Renal cortical epithelial cell (primary cell): ENCODE data around the gene ADAMTS10. TPM values are rescaled to one million over a fixed set of nuclear protein-coding genes. Genes with fewer than 3 reads are reported as not detected.
"Not testable (repeated sequence)": the region's sequence is repeated elsewhere in the genome, so short reads cannot be mapped to it uniquely, and the experiment has no call there.

Source experiments
- DNase-seq: peaks from one replicate; pipeline ENCODE4 v3.0.0-alpha.2; 2011; ENCODE audit warnings: low read depth
- total RNA-seq: library from RNA; depleted of rRNA; stranded (reverse); fragments of >200 nt; gene quantifications from 2 replicates; pipeline ENCODE4 v1.2.3, GENCODE V29; 2014

The ADAMTS10 gene
- total RNA-seq, 1 donor from 2014 or later = 10.7 TPM

DNA sequence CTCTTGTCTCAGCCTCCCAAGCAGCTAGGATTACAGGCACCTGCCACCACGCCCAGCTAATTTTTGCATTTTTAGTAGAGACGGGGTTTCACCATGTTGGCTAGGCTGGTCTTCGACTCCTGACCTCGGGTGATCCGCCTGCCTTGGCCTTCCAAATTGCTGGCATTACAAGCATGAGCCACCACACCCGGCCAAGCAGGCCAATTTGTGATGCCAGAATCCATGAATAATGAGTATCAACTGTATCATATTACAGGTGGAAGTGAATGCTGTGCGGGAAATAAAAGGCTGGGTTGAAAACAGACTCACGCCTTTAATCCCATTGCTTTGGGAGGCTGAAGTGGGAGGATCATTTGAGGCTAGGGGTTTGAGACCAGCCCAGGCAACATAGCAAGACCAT lies 16.3 kb upstream of the ADAMTS10 start:
- DNase-seq = no peak

DNA sequence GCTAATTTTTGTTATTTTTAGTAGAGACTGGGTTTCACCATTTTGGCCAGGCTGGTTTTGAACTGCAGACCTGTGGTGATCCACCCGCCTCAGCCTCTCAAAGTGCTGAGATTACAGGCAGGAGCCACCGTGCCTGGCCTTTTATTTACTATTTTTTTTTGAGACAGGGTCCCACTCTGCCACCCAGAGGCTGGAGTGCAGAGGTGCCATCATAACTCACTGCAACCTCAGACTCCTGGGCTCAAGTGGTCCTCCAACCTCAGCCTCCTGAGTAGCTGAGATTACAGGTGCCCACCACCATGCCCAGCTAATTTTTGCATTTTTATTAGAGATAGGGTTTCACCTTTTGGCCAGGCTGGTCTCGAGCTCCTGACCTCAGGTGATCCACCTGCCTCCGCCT lies 12.4 kb upstream of the ADAMTS10 start:
- DNase-seq = not testable (repeated sequence)

DNA sequence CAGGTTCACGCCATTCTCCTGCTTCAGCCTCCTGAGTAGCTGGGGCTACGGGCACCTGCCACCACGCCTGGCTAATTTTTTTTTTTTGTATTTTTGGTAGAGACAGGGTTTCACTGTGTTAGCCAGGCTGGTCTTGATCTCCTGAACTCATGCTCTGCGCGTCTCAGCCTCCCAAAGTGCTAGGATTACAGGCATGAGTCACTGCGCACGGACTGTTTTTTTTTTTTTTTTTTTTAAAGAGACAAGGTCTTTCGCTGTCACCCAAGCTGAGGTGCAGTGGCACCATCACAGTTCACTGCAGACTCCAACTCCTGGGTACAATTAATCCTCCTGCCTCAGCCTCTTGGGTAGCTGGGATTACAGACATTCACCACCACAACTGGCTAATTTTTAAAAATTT lies 8.2 kb upstream of the ADAMTS10 start:
- DNase-seq = no peak

DNA sequence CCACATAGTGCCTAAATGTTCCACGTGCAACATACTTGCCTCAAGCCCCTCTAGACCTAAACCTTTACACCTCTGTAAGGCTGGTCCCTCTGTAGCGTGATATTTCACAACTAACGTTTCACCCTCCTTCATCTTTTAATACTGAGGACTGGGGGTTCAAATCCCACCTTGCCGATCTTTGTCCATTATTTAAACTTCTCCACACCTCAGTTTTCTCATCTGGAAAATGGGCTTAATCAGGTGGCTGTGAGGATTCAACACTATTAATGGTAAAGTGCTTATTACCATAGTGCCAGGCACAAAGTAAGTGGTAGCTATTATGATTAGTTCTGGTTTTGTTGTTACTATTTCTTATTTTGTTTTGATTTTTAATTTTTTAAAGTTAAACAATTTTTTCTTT lies 7.5 kb upstream of the ADAMTS10 start:
- no peak for DNase-seq

DNA sequence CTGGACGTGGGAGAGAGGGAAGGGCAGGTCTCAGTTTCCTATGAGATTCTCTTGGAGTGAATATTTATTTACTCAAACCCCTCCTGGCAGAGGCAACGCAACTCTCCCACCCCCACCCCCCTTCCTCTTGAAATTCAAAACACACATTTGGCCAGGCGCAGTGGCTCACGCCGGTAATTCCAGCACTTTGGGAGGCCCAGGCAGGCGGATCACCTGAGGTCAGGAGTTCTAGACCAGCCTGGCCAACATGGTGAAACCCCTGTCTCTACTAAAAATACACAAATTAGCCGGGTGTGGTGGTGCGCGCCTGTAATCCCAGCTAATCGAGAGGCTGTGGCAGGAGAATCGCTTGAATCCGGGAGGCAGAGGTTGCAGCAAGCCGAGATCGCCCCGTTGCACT lies 6.8 kb upstream of the ADAMTS10 start:
- not testable (repeated sequence) for DNase-seq

DNA sequence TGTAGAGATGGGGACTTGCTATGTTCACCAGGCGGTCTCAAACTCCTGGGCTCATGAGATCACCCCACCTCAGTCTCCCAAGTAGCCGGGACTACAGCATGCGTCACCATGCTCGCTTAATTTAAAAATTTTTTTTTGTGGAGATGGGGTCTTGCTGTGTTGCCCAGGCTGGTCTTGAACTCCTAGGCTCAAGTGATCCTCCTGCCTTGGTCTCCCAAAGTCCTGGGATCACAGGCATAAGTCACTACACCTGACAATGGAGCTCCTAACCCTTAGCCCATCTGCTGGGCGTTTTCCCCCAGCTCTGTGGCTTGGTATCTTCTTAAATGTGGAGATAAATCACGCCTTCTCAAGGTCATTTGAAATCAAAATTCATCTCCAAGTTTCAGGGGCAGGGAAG lies 6.3 kb upstream of the ADAMTS10 start:
- DNase-seq = no peak

DNA sequence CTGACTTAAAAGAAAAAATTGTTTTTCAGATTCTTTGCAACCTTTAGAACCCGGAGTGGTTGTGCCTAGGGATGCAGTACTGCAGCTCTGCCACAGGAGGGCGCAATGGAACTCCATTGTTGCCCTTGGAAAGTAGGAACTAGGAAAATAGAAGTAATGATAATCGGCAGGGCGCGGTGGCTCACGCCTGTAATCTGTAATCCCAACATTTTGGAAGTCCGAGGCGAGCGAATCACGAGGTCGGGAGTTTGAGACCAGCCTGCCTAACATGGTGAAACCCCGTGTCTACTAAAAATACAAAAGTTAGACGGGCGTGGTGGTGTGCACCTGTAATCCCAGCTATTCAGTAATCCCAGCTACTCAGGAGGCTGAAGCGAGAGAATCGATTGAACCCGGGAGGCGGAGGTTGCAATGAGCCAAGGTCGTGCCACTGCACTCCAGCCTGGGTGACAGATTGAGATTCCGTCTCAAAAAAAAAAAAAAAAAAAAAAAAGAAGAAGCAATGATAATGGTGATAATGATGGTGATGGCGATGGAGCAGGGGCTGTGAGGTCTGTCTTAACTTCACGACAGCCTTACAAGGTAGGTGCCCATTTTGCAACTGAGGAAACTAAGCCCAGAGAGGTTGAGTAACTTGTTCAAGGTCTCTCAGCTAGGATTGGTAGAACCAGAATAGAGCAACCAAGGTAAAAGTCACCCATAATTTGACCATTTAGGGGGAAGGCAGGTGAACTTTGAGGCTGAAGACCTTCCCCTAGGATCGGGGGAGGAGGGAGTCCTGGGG lies 5.5 kb upstream of the ADAMTS10 start:
- no peak for DNase-seq

DNA sequence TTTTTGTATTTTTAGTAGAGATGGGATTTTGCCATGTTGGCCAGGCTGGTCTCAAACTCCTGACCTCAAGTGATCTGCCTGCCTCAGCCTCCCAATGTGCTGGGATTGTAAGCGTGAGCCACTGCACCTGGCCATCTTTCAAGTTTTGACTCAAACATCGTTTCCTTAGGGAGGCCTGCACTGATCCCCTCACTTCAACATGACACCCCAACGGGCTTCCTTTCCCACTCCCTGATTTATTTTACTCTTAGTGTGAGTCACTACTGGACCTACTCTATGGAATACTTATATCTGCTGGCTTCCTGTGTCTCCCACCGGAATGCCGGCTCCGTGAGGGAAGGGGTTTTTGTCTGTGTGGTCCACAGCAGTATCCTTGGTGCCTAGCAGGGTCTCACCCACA lies 4.5 kb upstream of the ADAMTS10 start:
- no peak for DNase-seq

DNA sequence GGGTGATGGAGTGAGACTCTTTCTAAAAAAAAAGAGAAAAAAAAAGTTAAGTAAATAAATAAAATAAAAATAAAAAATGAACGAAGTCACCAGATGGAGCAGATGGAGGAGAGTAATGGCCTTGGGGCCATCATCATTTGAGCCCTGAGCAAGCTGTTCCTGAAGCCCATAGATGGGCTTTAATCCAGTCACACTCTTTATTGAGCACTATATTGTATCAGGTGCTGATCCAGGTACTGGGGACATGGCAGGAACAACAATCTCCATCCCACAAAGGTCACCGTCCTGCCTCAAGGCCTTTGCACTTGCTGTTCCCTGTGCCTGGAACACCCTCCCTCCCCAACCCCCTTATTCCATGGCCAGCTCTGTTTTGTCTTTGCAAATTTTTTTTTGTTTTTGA lies 3.9 kb upstream of the ADAMTS10 start:
- DNase-seq = no peak

DNA sequence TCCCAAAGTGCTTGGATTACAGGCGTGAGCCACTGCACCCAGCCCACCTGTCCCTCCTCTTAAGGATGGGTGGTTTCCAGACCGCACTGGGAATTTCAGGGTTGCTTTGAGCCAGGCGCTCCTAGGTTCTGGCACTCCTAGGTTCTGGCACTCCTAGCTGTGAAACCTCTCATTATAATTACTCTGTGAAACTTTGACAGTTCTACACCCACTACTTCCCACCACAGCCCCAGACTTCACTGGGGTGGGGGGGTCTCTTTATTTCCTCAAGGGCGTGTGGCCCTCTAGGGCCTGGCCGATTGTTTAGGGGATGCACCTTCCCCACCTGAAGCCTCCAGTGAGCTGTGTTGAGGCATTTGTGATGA lies 2.3 kb upstream of the ADAMTS10 start:
- no peak for DNase-seq

DNA sequence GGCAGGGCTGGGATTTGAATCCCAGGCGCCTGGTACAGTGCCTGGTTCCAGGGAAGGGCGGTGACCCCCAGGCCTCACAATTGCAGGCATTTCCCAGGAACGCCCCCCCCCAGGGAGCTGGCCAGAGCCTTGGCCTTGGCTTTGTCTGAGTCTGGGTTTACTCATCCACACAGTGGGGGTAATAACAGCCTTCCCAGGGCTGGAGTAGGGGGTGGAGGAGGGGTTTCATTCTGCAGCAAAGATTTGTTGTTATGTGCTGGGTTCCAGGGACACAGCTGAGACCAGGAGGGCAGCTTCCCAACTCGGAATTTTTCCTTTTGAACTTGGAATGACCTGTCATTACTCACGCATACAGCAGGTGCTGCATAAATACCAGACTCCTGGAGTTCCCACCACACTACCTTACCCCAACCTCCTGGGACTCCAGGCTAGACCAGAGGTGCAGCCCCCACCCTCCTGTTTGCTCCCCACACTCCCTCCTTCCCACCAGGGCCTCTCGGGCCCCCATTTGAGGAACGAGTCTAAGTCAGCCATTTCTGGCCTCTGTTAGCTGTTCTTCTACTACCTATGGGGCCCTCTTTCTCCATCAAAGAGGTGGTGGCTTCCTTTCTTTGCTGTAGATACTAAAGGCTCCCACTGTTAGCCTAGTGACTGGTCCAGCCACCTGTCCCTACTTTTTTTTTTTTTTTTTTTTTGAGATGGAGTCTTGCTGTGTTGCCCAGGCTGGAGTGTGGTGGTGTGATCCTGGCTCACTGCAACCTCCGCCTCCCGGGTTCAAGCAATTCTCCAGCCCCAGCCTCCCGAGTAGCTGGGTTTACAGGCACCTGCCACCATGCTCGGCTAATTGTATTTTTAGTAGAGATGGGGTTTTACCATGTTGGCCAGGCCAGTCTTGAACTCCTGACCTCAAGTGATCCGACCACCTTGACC lies 1.6 kb upstream of the ADAMTS10 start:
- DNase-seq = peak; percentile 38

DNA sequence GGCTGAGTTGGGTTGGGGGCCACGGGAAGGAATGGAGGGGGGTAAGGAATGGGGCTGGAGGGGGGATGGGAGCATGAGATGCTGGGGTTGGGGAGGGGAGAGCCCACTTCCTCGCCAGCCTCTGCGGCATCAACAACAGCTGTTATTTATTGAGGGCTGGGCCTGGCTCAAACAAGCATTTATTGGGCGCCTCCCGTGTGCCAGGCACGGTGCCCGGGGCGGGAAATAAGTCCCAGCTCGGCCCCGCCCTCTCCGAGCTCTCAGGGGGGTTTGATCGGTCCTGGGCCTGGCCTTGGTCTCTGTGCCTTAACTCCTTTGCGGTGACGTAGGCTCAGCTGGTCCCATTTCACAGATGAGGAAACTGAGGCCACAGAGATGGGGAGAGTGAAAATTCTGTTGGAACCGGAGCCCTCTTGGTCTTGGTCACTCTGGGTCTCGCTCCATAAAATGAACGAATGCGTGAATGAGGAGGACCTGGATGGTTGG lies 919 bp upstream of the ADAMTS10 start:
- no peak for DNase-seq

DNA sequence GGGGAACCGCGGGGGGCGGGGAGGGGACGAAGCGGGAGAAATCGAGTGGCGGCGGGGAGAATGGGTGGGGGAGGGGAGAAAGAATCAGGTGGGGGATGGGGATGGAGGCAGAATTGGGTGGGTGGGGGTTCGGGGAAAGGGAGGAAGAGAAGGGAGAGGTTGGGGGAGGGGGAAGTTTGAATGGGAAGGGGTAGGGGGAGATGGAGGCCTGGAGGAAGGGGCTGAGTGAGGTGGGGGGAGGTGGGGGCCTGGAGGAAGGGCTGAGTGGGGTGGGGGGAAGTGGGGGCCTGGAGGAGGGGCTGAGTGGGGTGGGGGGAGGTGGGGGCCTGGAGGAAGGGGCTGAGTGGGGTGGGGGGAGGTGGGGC lies 403 bp upstream of the ADAMTS10 start:
- no peak for DNase-seq

DNA sequence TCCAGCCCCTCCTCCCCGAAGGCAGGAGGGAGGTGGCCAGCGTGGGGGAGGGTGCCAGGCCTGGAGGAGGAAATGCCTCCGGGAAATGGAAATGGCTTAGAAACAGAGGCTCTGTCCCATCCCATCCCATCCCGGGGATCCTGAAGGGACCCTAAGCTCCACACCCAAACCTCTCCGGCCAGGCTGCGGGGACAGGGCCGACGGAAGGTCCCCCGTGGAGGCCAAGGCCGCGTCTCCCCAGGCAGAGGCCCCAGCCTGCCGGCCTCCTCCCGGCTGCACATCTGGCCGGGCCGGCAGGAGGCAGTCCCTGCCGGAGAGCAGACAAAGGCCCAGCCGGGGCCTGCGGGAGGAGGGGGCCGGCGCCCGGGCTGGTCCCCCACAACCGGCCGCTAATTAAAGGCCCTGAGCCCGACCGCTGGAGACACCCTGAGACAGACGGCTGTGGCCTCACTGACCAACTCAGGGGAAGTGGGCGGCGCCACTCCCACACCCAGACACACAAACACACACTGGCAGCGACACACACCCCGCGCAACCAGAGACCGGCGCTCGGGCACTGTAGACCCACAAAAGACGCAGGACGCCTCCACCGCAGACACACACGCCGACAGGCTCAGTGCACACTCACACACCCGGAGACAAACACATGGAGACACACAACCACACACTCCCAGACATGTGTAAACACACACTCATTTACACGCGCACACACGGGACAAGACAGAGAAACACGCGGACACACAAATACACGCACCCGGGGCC lies 1.1 kb downstream of the ADAMTS10 start:
- DNase-seq = no peak

DNA sequence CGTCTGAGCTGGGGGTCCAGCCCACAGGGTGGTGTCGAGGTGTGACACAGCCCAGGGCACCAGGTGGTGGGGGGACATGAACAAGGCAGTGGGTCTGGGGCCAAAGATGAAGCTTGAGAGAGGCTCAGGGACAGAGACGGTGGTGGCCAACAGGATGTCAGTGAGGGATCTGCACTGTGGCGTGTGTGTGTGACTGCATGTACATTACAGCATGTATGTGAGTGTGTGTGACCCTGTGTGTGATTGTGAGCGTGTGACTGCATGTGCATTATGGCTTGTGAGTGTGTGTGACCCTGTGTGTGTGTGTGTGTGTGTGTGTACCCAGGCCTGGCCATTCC lies 1.6 kb downstream of the ADAMTS10 start:
- DNase-seq = no peak

DNA sequence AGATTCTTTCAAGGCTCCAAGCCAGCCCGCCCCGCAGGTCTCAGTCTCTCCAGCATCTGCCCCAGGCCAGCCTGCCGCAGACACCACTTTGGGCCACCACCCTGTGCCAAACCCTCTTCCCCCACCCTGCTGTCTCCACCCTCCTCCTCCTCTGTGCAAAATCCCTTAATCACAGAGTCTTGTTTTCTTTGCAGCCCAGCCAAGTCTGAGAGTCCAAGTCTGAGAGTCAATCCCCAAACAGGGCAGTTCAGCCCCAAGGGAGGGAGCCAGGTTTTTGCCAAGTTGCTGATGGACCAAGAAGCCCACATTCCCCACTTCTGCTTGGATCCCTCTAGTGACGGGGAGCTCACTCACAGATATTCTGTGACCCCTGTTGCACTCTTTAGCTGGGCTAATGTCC lies 3.1 kb downstream of the ADAMTS10 start:
- DNase-seq = no peak

DNA sequence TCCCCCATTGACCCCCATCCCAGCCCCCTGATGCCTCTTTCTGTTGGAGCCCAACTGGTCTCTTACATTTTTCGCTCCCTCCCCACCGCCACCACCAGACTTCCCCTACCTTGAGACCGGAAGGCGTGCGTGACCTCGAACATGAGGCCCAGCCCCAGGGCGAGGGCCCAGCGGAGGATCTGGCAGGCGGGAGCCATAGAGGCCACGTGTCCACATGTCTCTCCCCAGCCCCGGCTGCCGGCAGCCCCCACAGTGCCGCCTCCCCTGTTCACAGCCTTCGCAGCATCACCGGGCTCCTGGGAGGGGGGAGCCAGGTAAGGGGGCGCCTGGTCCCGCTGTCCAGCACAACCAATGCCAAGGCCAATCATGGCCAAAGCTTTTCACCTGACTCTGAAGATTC lies 5.0 kb downstream of the ADAMTS10 start:
- DNase-seq = no peak

DNA sequence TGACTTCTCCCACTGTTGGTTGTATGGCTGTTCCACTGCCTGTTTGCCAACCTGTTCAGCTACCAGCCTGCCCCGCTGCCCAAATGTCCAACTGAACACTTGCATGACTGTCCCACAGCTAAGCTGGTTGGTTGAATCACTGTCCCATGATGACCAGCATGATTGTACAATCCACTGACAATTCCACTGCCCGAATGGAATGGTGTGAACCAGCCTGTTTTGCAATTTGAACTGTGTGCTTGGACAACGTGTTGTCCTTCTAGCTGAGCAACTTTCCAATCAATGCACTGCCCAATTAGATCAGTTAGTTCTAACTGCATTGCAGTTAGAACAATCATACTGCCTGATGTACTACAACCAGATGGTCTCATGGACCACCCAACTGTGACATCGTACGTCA lies 8.7 kb downstream of the ADAMTS10 start:
- DNase-seq = no peak

DNA sequence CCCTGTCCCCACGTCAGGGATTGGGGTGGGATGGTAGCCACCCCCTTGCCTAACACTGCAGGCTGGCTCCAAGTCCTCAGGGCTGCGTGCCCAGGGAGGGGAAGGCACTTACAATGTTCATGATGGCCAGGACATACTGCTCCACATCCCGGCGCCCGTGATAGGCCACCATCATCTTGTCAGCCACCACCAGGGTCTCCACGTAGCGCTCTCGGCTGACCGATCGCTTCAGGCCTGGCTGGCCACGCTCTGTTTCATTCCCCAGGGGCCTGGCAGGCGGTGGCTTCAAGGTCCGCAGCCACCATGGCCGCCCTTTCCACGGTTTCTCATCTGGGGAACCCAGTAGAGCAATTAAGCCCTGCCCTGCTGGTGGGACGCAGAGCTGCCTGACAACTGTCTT lies 9.7 kb downstream of the ADAMTS10 start:
- DNase-seq = no peak

DNA sequence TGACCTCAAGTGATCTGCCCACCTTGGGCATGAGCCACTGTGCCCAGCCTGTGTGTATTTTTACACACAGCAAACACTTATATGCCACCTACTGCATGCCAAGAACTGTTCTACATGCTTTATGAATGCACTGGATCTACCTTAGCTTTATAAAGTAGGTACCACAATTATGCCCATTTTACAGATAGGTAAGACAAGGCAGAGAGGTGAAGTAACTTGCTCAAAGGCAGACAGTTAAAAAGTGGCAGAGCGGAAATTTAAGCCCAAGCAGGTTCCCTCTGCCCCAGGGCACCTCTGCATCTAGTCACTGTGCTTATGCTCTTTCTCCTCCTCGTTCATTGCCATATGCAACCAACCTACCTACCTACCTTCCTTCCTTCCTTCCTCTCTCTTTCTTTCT lies 10.5 kb downstream of the ADAMTS10 start:
- no peak for DNase-seq

DNA sequence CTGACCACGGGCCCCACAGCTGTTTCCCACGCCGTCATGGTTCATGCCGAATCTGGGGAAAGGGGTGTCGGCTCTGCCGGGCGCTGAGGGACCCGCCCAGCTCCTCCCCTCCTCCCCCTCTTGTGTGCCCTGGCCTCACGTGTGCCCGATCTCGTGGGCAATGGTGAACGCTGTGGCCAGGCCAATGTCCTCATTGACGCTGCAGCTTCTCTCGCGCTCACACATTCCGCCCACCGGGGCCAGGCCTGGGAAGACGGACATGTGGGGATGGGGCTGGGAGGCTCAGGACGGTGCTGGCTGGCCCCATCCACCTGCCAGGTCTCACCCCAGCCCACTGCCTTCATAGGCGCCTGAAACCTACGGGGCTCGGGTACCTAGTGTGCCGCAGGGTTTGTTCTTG lies 14.3 kb downstream of the ADAMTS10 start:
- no peak for DNase-seq

DNA sequence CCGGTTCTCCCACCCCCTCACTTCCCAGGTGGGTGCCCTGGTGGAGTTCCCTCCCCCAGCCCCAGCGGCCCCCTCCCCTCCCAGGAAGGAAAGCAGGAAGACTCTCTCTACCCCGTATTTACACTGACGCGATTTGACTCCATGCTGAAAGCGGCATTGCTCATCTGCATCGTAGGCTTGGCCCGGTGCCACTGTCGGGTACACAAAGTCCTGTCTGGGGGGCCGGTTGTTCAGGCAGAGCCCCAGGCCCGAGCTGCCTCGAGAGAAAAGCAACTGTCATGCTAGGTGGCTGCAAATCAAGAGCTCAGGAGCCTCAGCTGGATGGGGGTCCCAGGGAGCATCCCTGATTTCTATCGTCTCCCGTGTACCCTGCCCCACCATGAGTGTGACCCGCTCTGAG lies 14.9 kb downstream of the ADAMTS10 start:
- no peak for DNase-seq

DNA sequence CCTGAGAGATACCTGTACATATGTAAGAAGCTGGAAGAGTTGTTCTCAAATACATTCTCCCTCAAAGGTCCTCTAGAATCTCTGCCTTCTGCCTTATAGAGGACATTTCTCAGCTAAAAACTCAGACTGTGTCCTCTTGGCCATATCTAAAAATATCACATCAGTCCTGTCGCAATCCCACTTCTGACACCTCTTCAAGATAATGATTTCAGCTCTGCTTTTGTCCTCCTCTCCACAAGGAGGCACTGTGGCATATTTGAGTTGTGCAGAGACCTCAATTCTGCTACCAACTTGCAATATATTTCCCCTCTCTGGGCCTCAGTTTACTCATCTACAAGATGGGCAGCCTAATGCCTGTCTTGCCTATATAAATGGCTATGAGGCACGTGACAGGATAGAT lies 16.6 kb downstream of the ADAMTS10 start:
- DNase-seq = no peak
